B cell (primary cell): ENCODE results near the gene EYS.

Experiments used
- CTCF ChIP-seq: fragments of 200-600 bp; IDR thresholded peaks from one replicate; pipeline ENCODE4 v1.8.0; 2022; ENCODE audit warnings: antibody characterized with exemption, mild to moderate bottlenecking
- EZH2 ChIP-seq: IDR thresholded peaks from 2 replicates; pipeline ENCODE4 v1.6.1; 2012; ENCODE audit warnings: borderline replicate concordance, low read depth, mild to moderate bottlenecking, moderate library complexity, low read length; ENCODE audit not compliant: insufficient read depth, poor library complexity, severe bottlenecking

DNA sequence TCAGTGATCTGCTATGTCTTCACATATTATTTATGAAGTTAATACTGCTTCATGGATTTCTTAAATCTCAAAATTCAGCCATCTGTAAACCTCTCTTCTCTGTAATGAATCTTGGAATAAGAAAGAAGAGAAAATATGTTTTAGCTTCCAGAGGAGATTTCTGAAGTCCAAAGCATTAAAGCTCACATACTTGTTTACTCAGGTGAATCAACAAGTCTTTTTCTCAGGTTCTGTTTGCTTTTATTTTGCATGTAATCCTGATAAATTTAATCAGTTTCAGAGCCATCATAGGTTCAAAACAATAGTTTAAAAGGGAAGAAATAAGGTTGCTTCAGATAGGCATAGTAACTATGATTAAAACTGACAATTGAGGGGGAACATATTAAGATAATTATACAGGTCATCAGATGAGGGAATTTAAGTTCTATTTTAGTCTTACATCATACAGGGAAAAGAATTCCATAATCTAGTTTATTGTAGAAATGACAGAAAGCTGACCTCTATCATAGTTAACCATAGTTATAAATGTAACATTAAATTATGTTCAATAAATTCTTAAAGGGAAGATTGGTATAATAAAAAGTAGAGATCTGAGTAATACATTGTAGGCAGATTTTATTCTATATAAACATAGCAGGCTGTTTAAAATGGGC lies 716.2 kb downstream of the EYS start:
- TF ChIP-seq CTCF (no peak), EZH2 (no peak)
